NT2/D1 (cell line): ENCODE measurements around the gene ARID3C.

Source experiments
- SUZ12 ChIP-seq: IDR thresholded peaks from 2 replicates; pipeline ENCODE4 v1.6.1; 2011; ENCODE audit not compliant: insufficient read length, insufficient read depth; ENCODE audit errors: extremely low read depth
- ZNF274 ChIP-seq: IDR thresholded peaks from 2 replicates; pipeline ENCODE4 v1.6.1; 2011; ENCODE audit warnings: mild to moderate bottlenecking, low read depth, low read length

DNA sequence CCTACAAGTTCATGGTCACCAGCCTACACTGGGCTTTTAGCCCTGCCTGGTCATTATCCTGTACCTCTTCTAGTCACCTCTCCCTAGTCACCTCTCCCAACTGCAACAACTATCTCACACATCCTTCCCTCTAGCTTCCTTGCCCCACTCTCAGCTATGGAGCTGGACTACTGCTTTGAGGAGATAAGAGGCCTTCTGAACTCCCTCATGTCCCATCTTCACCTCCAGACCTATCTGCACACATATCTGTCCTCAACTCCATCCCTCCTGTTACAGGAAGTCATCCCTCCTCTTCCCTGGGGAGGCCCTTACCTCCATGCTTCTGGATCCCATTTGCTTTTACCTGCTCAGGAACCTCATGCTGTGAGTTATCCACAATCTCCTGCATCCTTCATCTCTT is 22.7 kb downstream of the ARID3C start:
- TF ChIP-seq ZNF274 (no peak), SUZ12 (no peak)
